HL-60 (cell line): Measurements from ENCODE around the gene NUDT9.

ENCODE experiments used
- POLR2AphosphoS5 ChIP-seq: IDR thresholded peaks from 2 replicates; pipeline ENCODE4 v1.6.1; 2012; ENCODE audit warnings: low read depth
- TF ChIP-seq, protein P1 (sequence below): IDR thresholded peaks from one replicate; pipeline ENCODE4 v1.5.1; 2011; ENCODE audit warnings: low read length, control low read depth, inconsistent platforms; ENCODE audit not compliant: insufficient read depth

- TF ChIP-seq, protein P1, sequence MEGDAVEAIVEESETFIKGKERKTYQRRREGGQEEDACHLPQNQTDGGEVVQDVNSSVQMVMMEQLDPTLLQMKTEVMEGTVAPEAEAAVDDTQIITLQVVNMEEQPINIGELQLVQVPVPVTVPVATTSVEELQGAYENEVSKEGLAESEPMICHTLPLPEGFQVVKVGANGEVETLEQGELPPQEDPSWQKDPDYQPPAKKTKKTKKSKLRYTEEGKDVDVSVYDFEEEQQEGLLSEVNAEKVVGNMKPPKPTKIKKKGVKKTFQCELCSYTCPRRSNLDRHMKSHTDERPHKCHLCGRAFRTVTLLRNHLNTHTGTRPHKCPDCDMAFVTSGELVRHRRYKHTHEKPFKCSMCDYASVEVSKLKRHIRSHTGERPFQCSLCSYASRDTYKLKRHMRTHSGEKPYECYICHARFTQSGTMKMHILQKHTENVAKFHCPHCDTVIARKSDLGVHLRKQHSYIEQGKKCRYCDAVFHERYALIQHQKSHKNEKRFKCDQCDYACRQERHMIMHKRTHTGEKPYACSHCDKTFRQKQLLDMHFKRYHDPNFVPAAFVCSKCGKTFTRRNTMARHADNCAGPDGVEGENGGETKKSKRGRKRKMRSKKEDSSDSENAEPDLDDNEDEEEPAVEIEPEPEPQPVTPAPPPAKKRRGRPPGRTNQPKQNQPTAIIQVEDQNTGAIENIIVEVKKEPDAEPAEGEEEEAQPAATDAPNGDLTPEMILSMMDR = no peak
- no peak for TF ChIP-seq POLR2AphosphoS5
Measured at GRCh38 chr4:87490664-87491369, 68.4 kb downstream of the NUDT9 start.
